Loucy (cell line): ENCODE data around the gene MAP2K1.
"Not testable (repeated sequence)": the region's sequence is repeated elsewhere in the genome, so short reads cannot be mapped to it uniquely, and the experiment has no call there.

Source experiments
- H2AFZ ChIP-seq: fragments of 200-600 bp; sonication (generic); 2 replicates; pipeline ENCODE4 v1.6.0; 2016; ENCODE audit warnings: antibody characterized with exemption, mild to moderate bottlenecking, low read length, moderate library complexity
- H3F3A ChIP-seq: fragments of 200-600 bp; 2 replicates; pipeline ENCODE4 v1.6.0; 2016; ENCODE audit warnings: antibody characterized with exemption, low read depth, mild to moderate bottlenecking
- H3K27me3 ChIP-seq: fragments of 200-600 bp; sonication (generic); 2 replicates; pipeline ENCODE4 v1.6.1; 2014; ENCODE audit warnings: low read length, mild to moderate bottlenecking; ENCODE audit not compliant: insufficient read depth, poor library complexity, severe bottlenecking
- H3K36me3 ChIP-seq: fragments of 200-600 bp; sonication (generic); 2 replicates; pipeline ENCODE4 v1.6.1; 2016; ENCODE audit warnings: low read length; ENCODE audit not compliant: insufficient read depth
- H3K4me1 ChIP-seq: fragments of 200-600 bp; sonication (generic); 2 replicates; pipeline ENCODE4 v1.5.1; 2014; ENCODE audit warnings: low read length, mild to moderate bottlenecking; ENCODE audit not compliant: insufficient read depth, poor library complexity, severe bottlenecking
- H3K4me2 ChIP-seq: fragments of 200-600 bp; sonication (generic); 2 replicates; pipeline ENCODE4 v1.6.0; 2014; ENCODE audit warnings: antibody characterized with exemption, low read length, low read depth, mild to moderate bottlenecking; ENCODE audit not compliant: poor library complexity, severe bottlenecking
- H3K4me3 ChIP-seq: fragments of 200-600 bp; sonication (generic); 2 replicates; pipeline ENCODE4 v1.5.1; 2014; ENCODE audit warnings: low read length, mild to moderate bottlenecking, mixed read lengths; ENCODE audit not compliant: poor library complexity, severe bottlenecking
- H3K79me2 ChIP-seq: fragments of 200-600 bp; sonication (generic); 2 replicates; pipeline ENCODE4 v1.6.1; 2014; ENCODE audit warnings: low read length; ENCODE audit not compliant: insufficient read depth
- H3K9ac ChIP-seq: fragments of 200-600 bp; sonication (generic); 2 replicates; pipeline ENCODE4 v1.6.0; 2014; ENCODE audit warnings: mild to moderate bottlenecking, low read depth, low read length, moderate library complexity; ENCODE audit not compliant: poor library complexity, severe bottlenecking
- H3K9me2 ChIP-seq: fragments of 200-600 bp; sonication (generic); replicated peaks from 2 replicates; pipeline ENCODE4 v1.6.1; 2016; ENCODE audit warnings: low read depth, low read length, mixed read lengths
- H3K9me3 ChIP-seq: fragments of 200-600 bp; sonication (generic); 2 replicates; pipeline ENCODE4 v1.6.1; 2014; ENCODE audit warnings: mild to moderate bottlenecking, antibody characterized with exemption, low read length, low read depth; ENCODE audit not compliant: insufficient read depth
- H4K20me1 ChIP-seq: fragments of 200-600 bp; sonication (generic); 2 replicates; pipeline ENCODE4 v1.6.0; 2014; ENCODE audit warnings: antibody characterized with exemption, low read length, mild to moderate bottlenecking; ENCODE audit not compliant: insufficient read depth, poor library complexity, severe bottlenecking
- EZH2phosphoT487 ChIP-seq: fragments of 200-600 bp; IDR thresholded peaks from 2 replicates; pipeline ENCODE4 v1.6.1; 2018; ENCODE audit warnings: antibody characterized with exemption, mild to moderate bottlenecking, moderate library complexity, borderline replicate concordance
- TF ChIP-seq, protein P1 (sequence below): fragments of 200-600 bp; sonication (generic); conservative IDR thresholded peaks from 2 replicates; pipeline ENCODE4 v1.5.1; 2014; ENCODE audit warnings: mild to moderate bottlenecking, antibody characterized with exemption, low read length

The MAP2K1 gene

DNA sequence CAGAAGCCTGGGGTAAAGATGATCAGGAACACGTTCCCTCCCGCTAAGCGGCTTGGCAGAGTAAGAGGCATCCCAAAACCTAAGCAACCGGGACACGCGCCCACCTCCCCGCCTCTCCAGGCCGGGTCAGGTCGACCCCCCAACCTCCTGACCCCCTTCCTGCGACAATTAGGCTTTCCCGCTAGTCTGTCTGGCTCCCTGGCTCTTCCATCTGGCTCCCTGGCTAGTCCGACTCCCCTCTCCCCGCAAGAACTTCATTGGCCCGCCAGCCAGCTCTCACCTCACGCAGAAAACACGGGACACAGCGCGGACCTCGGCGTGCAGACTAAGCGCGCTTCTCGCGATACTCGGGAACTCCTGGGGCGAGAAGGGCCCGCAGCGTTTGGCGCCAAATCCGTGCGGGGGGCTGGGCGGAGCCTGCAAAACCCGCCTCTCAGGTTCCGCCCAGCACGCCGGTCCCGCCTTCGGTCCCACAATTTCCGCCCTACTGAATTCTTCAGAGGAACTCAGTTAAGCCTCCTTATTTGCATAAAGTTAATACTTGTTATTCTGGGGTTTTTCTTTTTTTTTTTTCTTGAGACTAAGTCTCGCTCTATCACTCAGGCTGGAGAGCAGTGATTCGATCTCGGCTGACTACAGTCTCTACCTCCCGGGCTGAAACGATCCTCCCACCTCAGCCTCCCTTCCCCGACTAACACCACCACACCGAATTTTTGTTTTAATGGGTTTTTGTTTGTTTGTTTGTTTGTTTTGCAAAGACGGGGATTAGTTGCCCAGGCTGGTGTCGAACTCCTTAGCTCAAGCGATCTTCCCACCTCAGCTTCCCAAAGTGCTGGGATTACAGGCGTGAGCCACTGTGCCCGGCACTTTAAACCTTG lies 30.1 kb upstream of the MAP2K1 start, which contains the start of gene TIPIN:
Gene TIPIN, minus strand, starts transcription at position 327 of the 878 bp plus-strand sequence. CDS start 3,738 bp downstream, outside the sequence.
- H3F3A ChIP-seq: 0 out of 2 replicates have a peak, but pooled peaks cover 2% of the 10 kb centered on the region
- H3K36me3 ChIP-seq: peaks cover 8% of the 10 kb centered on the region; the same call in 1 of the 2 replicates
- peak within 1 kb of the TSS; percentile 88 for H3K4me3 ChIP-seq
- H3K9me3 ChIP-seq: no peaks in the 10 kb centered on the region
- no peaks in the 10 kb centered on the region for H3K9me2 ChIP-seq
- H3K27me3 ChIP-seq: no peaks in the 10 kb centered on the region
- peak within 1 kb of the TSS; percentile 92 for H2AFZ ChIP-seq
- peaks cover 15% of the 10 kb centered on the region for H3K4me1 ChIP-seq
- peak within 1 kb of the TSS; percentile 79 for H3K4me2 ChIP-seq
- H3K9ac ChIP-seq: peak within 1 kb of the TSS; percentile 90
- TF ChIP-seq, protein P1, sequence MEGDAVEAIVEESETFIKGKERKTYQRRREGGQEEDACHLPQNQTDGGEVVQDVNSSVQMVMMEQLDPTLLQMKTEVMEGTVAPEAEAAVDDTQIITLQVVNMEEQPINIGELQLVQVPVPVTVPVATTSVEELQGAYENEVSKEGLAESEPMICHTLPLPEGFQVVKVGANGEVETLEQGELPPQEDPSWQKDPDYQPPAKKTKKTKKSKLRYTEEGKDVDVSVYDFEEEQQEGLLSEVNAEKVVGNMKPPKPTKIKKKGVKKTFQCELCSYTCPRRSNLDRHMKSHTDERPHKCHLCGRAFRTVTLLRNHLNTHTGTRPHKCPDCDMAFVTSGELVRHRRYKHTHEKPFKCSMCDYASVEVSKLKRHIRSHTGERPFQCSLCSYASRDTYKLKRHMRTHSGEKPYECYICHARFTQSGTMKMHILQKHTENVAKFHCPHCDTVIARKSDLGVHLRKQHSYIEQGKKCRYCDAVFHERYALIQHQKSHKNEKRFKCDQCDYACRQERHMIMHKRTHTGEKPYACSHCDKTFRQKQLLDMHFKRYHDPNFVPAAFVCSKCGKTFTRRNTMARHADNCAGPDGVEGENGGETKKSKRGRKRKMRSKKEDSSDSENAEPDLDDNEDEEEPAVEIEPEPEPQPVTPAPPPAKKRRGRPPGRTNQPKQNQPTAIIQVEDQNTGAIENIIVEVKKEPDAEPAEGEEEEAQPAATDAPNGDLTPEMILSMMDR: no peak
- TF ChIP-seq EZH2phosphoT487: no peak
- H4K20me1 ChIP-seq: peaks cover 5% of the 10 kb centered on the region
- peaks cover 36% of the 10 kb centered on the region for H3K79me2 ChIP-seq

DNA sequence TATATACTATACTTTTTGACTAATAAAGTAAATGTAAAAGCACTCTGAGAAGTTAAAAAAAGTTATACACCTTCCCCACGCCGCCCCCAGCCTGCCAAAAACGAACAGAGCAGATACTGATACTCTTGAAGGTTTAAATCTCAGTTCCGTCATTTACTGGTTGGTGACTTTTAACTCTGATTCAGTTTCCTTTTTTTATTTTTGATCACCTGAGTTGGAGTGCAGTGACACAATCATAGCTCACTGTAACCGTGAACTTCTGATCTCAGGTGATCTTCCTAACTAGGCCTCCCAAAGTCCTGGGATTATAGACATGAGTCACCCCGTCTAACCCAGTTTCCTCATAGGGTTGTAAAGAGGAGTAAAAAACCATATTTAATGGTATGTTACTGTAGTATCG lies 27.0 kb upstream of the MAP2K1 start:
- H3K9me2 ChIP-seq: no peaks in the 10 kb centered on the region
- H3K4me1 ChIP-seq: peaks cover 9% of the 10 kb centered on the region
- H3K9ac ChIP-seq: no peak overlapping the region
- H3K79me2 ChIP-seq: peaks cover 16% of the 10 kb centered on the region
- no peaks in the 10 kb centered on the region for H3K36me3 ChIP-seq
- H3K27me3 ChIP-seq: no peaks in the 10 kb centered on the region
- H3K4me3 ChIP-seq: no peak overlapping the region
- H3K9me3 ChIP-seq: no peaks in the 10 kb centered on the region
- no peak overlapping the region for H3K4me2 ChIP-seq
- H3F3A ChIP-seq: no peaks in the 10 kb centered on the region
- TF ChIP-seq EZH2phosphoT487: no peak
- TF ChIP-seq, protein P1: no peak
- peaks cover 1% of the 10 kb centered on the region for H4K20me1 ChIP-seq
- H2AFZ ChIP-seq: no peak overlapping the region

DNA sequence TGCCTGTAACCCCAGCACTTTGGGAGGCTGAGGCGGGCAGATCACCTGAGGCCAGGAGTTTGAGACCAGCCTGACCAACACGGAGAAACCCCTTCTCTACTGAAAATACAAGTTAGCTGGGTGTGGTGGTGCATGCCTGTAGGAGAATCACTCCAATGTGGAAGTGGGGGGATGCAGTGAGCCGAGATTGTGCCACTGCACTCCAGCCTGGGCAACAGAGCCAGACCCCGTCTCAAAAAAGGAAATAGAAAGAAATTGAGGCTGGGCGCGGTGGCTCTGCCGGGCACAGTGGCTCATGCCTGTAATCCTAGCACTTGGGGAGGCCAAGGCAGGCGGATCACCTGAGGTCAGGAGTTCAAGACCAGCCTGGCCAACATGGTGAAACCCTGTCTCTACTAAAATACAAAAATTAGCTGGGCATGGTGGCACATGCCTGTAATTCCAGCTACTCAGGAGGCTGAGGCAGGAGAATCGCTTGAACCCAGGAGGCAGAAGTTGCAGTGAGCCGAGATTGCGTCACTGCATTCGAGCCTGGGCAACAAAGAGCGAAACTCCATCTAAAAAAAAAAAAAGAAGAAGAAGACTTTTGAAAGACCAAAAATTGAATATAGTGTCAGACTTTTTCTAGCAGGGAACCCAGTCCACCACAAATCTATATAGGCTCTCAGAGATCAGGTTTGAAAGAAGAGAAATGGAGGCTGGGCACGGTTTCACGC lies 24.8 kb upstream of the MAP2K1 start:
- not testable (repeated sequence) for H3K9ac ChIP-seq, H3K36me3 ChIP-seq, H3K4me1 ChIP-seq, H3K4me2 ChIP-seq, H3K4me3 ChIP-seq, H2AFZ ChIP-seq, H3K79me2 ChIP-seq, H3F3A ChIP-seq, H3K27me3 ChIP-seq, H4K20me1 ChIP-seq, H3K9me3 ChIP-seq, H3K9me2 ChIP-seq
